H9 (cell line): ENCODE measurements around the gene ZNRF3. TPM values are rescaled to one million over a fixed set of nuclear protein-coding genes. Genes with fewer than 3 reads are reported as not detected.

Experiments
- DNase-seq: peaks from one replicate; pipeline ENCODE4 v3.0.0-alpha.2; 2017
- H2AFZ ChIP-seq: one replicate; pipeline ENCODE4 v1.6.1; 2013; ENCODE audit warnings: mild to moderate bottlenecking, low read length, control low read depth, moderate library complexity
- H2AK5ac ChIP-seq: 2 replicates; pipeline ENCODE4 v1.6.1; 2013; ENCODE audit warnings: low read length, control low read depth, mixed read lengths; ENCODE audit not compliant: insufficient read length
- H2BK120ac ChIP-seq: one replicate; pipeline ENCODE4 v1.6.1; 2013; ENCODE audit warnings: low read depth, mild to moderate bottlenecking, low read length, control low read depth, inconsistent platforms; ENCODE audit not compliant: poor library complexity, severe bottlenecking
- H2BK12ac ChIP-seq: 2 replicates; pipeline ENCODE4 v1.6.1; 2013; ENCODE audit warnings: low read length, control low read depth, mixed read lengths, low read depth; ENCODE audit not compliant: insufficient read length
- H2BK15ac ChIP-seq: 2 replicates; pipeline ENCODE4 v1.6.1; 2013; ENCODE audit warnings: low read depth, low read length, control low read depth
- H2BK20ac ChIP-seq: one replicate; pipeline ENCODE4 v1.6.1; 2013; ENCODE audit warnings: low read depth, mild to moderate bottlenecking, low read length, control low read depth, inconsistent platforms; ENCODE audit not compliant: poor library complexity, severe bottlenecking
- H2BK5ac ChIP-seq: 2 replicates; pipeline ENCODE4 v1.6.1; 2013; ENCODE audit warnings: low read length, control low read depth, mixed read lengths; ENCODE audit not compliant: insufficient read length
- H3K14ac ChIP-seq: 2 replicates; pipeline ENCODE4 v1.6.1; 2013; ENCODE audit warnings: low read length, control low read depth; ENCODE audit not compliant: insufficient read depth
- H3K18ac ChIP-seq: 2 replicates; pipeline ENCODE4 v1.6.1; 2013; ENCODE audit warnings: low read depth, mild to moderate bottlenecking, mixed read lengths, low read length, control low read depth; ENCODE audit not compliant: insufficient read length
- H3K23ac ChIP-seq: 2 replicates; pipeline ENCODE4 v1.6.1; 2013; ENCODE audit warnings: low read length, control low read depth, mixed read lengths, low read depth; ENCODE audit not compliant: insufficient read length
- H3K23me2 ChIP-seq: 2 replicates; pipeline ENCODE4 v1.6.1; 2013; ENCODE audit warnings: low read depth, mild to moderate bottlenecking, mixed read lengths, low read length, control low read depth; ENCODE audit not compliant: insufficient read length, poor library complexity, severe bottlenecking
- H3K27ac ChIP-seq: 2 replicates; pipeline ENCODE4 v1.5.1; 2013; ENCODE audit warnings: low read length, control low read depth, mixed read lengths, low read depth; ENCODE audit not compliant: insufficient read length
- H3K27me3 ChIP-seq: 2 replicates; pipeline ENCODE4 v1.6.1; 2013; ENCODE audit warnings: low read length, control low read depth, inconsistent platforms; ENCODE audit not compliant: insufficient read depth
- H3K4ac ChIP-seq: 2 replicates; pipeline ENCODE4 v1.6.1; 2013; ENCODE audit warnings: low read depth, mild to moderate bottlenecking, control low read depth, inconsistent platforms, low read length, moderate library complexity
- H3K4me1 ChIP-seq: 2 replicates; pipeline ENCODE4 v1.6.1; 2013; ENCODE audit warnings: low read length, control low read depth, inconsistent platforms; ENCODE audit not compliant: insufficient read depth
- H3K4me2 ChIP-seq: 2 replicates; pipeline ENCODE4 v1.6.1; 2013; ENCODE audit warnings: low read length, control low read depth, mixed read lengths; ENCODE audit not compliant: insufficient read length, insufficient read depth
- H3K56ac ChIP-seq: 2 replicates; pipeline ENCODE4 v1.6.1; 2013; ENCODE audit warnings: low read depth, mild to moderate bottlenecking, mixed read lengths, low read length, control low read depth; ENCODE audit not compliant: insufficient read length
- H3K79me1 ChIP-seq: 2 replicates; pipeline ENCODE4 v1.6.1; 2013; ENCODE audit warnings: low read depth, mild to moderate bottlenecking, moderate library complexity, low read length, control low read depth, inconsistent platforms; ENCODE audit not compliant: insufficient read depth, poor library complexity, severe bottlenecking
- H3K79me2 ChIP-seq: 2 replicates; pipeline ENCODE4 v1.6.1; 2013; ENCODE audit warnings: low read length, control low read depth, inconsistent platforms; ENCODE audit not compliant: insufficient read depth
- H3K9ac ChIP-seq: 2 replicates; pipeline ENCODE4 v1.6.1; 2013; ENCODE audit warnings: low read length, control low read depth, mixed read lengths; ENCODE audit not compliant: insufficient read length; ENCODE audit errors: extremely low read depth
- H3K9me3 ChIP-seq: one replicate; pipeline ENCODE4 v1.6.1; 2013; ENCODE audit warnings: low read depth, low read length, inconsistent platforms; ENCODE audit not compliant: control insufficient read depth
- H3T11ph ChIP-seq: one replicate; pipeline ENCODE4 v1.6.1; 2013; ENCODE audit warnings: mild to moderate bottlenecking, low read length, control low read depth, inconsistent platforms
- H4K20me1 ChIP-seq: one replicate; pipeline ENCODE4 v1.6.1; 2013; ENCODE audit not compliant: control insufficient read depth, insufficient read length, insufficient read depth
- H4K5ac ChIP-seq: 2 replicates; pipeline ENCODE4 v1.6.1; 2013; ENCODE audit warnings: low read depth, mild to moderate bottlenecking, mixed read lengths, low read length, control low read depth; ENCODE audit not compliant: insufficient read length
- H4K8ac ChIP-seq: replicated peaks from 2 replicates; pipeline ENCODE4 v1.6.1; 2013; ENCODE audit warnings: low read length, control low read depth, mixed read lengths, low read depth; ENCODE audit not compliant: insufficient read length
- H4K91ac ChIP-seq: 2 replicates; pipeline ENCODE4 v1.6.1; 2013; ENCODE audit warnings: low read depth, mild to moderate bottlenecking, moderate library complexity, mixed read lengths, low read length, control low read depth; ENCODE audit not compliant: insufficient read length
- H3K27ac Mint-ChIP-seq, 3 experiments: 2 replicates in 2 of 3; 3 replicates in 1 of 3; pipeline ENCODE4 v1.8.0; 2020 to 2021; ENCODE audit warnings: mixed read lengths in 3 of 3, mild to moderate bottlenecking in 1 of 3, moderate library complexity in 1 of 3
- H3K27me3 Mint-ChIP-seq: 2 replicates; pipeline ENCODE4 v1.8.0; 2021; ENCODE audit warnings: low read depth, mild to moderate bottlenecking, moderate library complexity, mixed read lengths
- H3K36me3 Mint-ChIP-seq, 3 experiments: 2 replicates in 2 of 3; 3 replicates in 1 of 3; pipeline ENCODE4 v1.8.0; 2020 to 2021; ENCODE audit warnings: low read depth in 3 of 3, mixed read lengths in 3 of 3; ENCODE audit not compliant: insufficient read depth in 1 of 3
- H3K4me1 Mint-ChIP-seq, 2 experiments: 2 replicates each; pipeline ENCODE4 v1.8.0; 2020; ENCODE audit warnings: mixed read lengths in 2 of 2
- H3K4me3 Mint-ChIP-seq, 2 experiments: 2 replicates in 1 of 2; 3 replicates in 1 of 2; pipeline ENCODE4 v1.8.0; 2020 to 2021; ENCODE audit warnings: mild to moderate bottlenecking in 2 of 2, mixed read lengths in 2 of 2, moderate library complexity in 1 of 2
- H3K9me3 Mint-ChIP-seq, 2 experiments: 2 replicates in 1 of 2; 3 replicates in 1 of 2; pipeline ENCODE4 v1.8.0; 2020; ENCODE audit warnings: mild to moderate bottlenecking in 2 of 2, mixed read lengths in 2 of 2, moderate library complexity in 1 of 2
- CTCF ChIP-seq: fragments of 200-600 bp; sonication (generic); conservative IDR thresholded peaks from 3 replicates; pipeline ENCODE4 v1.8.0; 2021; ENCODE audit warnings: antibody characterized with exemption, mild to moderate bottlenecking
- WGBS: extraction: QIAGEN DNeasy Blood & Tissue Kit; methylation state at CpG from one replicate; pipeline ENCODE4 v1.1.7; 2013; ENCODE audit warnings: missing lambda C conversion rate, low lambda C conversion rate, mixed read lengths; ENCODE audit not compliant: insufficient read length; ENCODE audit errors: extremely low coverage; 5-methylcytosine and 5-hydroxymethylcytosine counted together
- total RNA-seq: library from RNA; stranded (reverse); gene quantifications from 2 replicates; pipeline ENCODE4 v1.2.1, GENCODE V29; 2021

ZNRF3 gene
- total RNA-seq, 1 experiment from 2014 or later: 20.6 TPM

DNA sequence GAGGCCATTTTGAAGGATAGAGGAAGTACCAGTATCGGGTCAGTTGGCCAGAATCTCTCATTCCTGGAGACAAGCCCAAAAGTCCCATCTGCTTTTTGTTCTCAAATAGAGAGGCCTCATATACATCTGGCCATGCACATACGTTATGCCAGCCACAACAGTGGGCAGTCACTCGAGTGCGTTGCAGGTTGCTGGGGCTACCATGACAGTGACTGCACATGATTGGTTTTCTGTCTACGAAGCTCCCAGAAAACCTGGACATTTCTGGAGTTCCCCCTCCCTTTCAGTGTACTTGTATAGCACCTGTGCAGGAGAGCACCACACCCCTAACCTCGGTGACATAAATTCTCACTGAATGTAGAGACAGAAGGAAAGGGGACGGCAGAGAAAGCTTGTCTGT is 116.1 kb downstream of the ZNRF3 start:
- no CpG with 5 or more reads among the region's 7 CpGs for WGBS
- H3K9me3 Mint-ChIP-seq: no peaks in the 10 kb centered on the region

More for the DNA sequence above, 116.1 kb downstream of the ZNRF3 start:
- Mint-ChIP-seq H3K4me3 (no peak overlapping the region), H3K27ac (peak overlapping the region; percentile 84 to 95 (median 90); a peak in 6 of 7 replicates), H3K36me3 (peaks cover 7 to 24% (median 12%) of the 10 kb centered on the region in 3 experiments), H3K27me3 (no peaks in the 10 kb centered on the region; the same call in 1 of the 2 replicates), H3K4me1 (peaks cover 54 to 56% of the 10 kb centered on the region in 2 experiments)
- Histone ChIP-seq H2BK20ac (no peak overlapping the region), H3K79me1 (peaks cover 3% of the 10 kb centered on the region), H3K4ac (no peak overlapping the region), H2AFZ (no peak overlapping the region), H3K27ac (peak overlapping the region; percentile 68), H4K20me1 (no peaks in the 10 kb centered on the region), H3K79me2 (no peaks in the 10 kb centered on the region), H4K5ac (no peak overlapping the region), H3K4me2 (no peak overlapping the region), H3K4me1 (peaks cover 17% of the 10 kb centered on the region), H2BK5ac (no peak overlapping the region), H3K9me3 (no peaks in the 10 kb centered on the region), H2BK15ac (no peak overlapping the region), H3K18ac (peak overlapping the region; percentile 88), H4K8ac (no peak overlapping the region), H2BK120ac (no peak overlapping the region), H3K14ac (peak overlapping the region; percentile 8; the same call in 1 of the 2 replicates), H3K56ac (no peak overlapping the region), H3K23ac (no peak overlapping the region), H2AK5ac (no peak overlapping the region), H4K91ac (peak overlapping the region; percentile 80), H2BK12ac (peak overlapping the region; percentile 16), H3K27me3 (no peaks in the 10 kb centered on the region), H3K23me2 (no peaks in the 10 kb centered on the region), H3K9ac (no peak overlapping the region), H3T11ph (no peak overlapping the region)
- no peak for TF ChIP-seq CTCF
- DNase-seq: no peak
